HG02588 (cell line): ENCODE results near the gene BLOC1S1.
A peak's percentile ranks its signal among the peaks of the same experiment; 100 is the strongest.

ENCODE experiments used
- ATAC-seq: cut with Tn5 transposase; IDR thresholded peaks from one replicate; pipeline ENCODE4 v1.9.1; 2021; ENCODE audit warnings: mild to moderate bottlenecking, moderate library complexity; ENCODE audit not compliant: unreplicated experiment

Gene BLOC1S1

DNA sequence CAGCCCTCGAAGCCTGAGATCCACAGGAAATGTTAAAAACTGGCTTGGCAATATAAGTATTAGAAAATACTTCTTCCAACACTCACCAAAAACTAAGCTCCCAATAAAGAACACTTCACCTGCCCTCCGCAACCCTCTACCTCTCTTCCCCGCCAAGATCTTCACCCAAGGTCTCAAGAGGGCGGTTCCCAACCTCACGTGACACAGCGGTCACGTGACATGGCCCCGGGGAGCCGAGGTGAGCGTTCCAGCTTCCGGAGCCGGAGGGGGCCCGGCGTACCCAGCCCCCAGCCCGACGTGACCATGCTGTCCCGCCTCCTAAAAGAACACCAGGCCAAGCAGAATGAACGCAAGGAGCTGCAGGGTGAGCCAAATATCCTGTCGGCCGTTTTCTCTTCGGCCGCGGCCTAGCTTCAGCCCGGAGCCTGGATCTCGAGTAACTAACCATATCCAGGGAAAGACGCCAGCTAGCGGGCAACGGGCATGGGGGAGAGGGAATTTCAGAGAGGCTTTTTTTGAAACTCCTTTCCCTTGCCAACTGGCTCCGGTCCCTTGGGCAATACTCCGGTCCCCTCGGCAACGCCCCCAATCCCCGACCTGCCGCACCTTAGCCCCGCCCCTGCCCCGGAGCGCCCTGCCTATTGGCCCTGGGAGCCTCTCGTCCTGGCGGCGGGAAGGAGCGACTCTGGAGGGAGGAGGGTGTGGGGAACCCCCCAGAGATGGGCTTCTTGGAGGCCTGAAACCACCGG lies at the start of gene BLOC1S1:
Gene BLOC1S1, plus strand, starts transcription at position 214 of the 749 bp plus-strand sequence. Its CDS starts 6 bp downstream, at position 220.
- ATAC-seq: peak; percentile 94

DNA sequence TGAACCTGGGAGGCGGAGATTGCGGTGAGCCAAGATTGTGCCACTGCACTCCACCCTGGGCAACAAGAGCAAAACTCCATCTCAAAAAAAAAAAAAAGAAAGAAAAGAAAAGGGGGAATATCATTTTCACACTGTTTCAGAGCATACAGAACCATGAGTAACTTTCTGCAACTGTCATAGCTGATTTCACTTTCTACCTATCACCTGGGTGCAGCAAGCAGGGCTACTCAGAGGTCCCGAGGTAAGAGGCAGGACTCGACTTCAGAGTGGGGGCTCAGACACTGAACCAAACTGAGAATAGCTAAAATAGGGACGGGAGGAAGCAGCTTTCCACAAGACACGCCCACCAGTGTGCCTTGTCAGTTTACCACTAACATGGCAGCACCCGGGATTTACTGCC lies 49.3 kb upstream of the BLOC1S1 start:
- no peak for ATAC-seq

DNA sequence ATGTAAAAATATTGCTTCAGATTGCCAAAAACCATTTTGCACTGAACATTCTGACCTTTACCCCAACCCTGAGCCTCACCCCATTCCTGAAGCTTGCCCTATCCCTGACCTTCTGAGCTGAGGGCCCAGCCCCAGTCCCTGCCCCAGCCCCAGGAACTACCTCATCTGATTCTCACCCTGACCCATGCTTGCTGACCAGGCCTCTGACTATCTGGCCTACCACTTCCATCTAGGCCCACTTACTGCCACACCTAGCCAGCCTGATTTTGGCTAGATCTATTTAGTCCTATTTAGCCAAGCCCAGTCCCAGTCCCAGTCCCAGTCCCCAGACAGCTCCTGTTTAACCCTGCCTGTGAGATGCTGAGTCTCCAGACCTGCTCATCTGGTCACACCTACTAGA lies 45.6 kb upstream of the BLOC1S1 start:
- ATAC-seq: no peak

DNA sequence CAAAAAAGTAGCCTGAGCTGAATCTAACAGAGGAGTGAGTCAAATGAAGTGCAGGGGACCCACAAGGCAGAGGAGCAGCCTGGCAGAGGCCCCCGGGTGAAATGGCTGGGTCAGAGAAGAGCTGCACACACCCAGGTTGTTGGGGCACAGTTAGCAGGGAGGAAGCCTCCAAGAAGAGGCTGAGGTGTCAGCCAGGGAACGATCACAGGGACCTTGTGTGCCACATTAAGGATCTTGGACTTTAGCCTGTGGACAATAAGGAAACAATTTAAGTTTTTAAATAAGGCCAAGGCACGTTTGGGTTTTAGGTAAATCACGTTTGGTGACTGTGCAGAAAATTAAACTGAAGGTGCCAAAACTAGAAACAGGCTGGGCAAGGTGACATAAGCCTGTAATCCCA lies 44.1 kb upstream of the BLOC1S1 start:
- ATAC-seq: no peak

DNA sequence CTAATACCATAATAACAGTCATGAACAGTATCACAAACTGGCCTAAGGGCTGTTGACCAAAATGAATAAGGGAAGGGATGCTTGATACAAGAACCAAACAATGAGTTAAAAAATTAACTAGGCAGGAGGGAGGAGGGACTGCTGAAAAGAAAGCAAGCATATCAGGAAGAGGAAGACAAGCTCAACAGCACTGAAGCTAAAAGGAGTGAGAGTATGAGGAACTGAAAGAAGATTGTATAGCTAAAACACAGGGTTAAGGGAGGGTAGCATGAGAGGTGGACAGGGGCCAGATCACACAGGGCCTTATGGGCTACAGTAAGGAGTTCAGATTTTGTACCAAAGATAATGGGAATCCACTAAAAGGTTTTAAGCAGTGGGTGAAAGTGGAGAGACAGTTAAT lies 42.2 kb upstream of the BLOC1S1 start:
- peak; percentile 95 for ATAC-seq

DNA sequence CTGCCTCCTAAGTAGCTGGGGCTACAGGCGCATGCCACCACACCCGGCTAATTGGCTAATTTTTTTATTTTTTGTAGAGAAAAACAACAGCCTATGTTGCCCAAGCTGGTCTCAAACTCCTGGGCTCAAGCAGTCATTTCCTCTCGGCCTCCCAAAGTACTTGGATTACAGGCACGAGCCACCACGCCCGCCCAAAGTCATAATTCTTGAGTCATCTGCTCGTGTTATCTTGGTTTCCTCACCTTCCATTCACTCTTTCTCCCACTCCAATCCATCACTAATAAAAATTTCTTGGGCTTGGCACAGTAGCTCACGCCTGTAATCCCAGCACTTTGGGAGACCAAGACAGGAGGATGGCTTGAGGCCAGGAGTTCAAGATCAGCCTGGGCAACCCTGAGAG lies 40.2 kb upstream of the BLOC1S1 start:
- ATAC-seq: no peak

DNA sequence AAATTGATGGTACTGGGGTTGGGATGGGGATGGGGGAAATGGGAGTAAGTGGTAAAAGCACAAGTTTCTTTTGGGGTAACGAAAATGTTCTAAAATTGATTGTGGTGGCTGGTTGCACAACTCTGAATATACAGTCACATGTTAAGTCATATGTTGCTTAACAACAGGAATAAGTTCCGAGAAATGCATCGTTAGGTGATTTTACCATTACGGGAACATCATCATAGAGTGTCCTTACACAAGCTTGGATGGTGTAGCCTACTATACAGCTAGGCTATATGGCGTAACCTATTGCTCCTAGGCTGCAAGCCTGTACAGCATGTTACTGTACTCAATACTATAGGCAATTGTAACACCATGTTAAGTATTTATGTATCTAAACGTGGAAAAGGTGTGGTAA lies 39.1 kb upstream of the BLOC1S1 start:
- no peak for ATAC-seq

DNA sequence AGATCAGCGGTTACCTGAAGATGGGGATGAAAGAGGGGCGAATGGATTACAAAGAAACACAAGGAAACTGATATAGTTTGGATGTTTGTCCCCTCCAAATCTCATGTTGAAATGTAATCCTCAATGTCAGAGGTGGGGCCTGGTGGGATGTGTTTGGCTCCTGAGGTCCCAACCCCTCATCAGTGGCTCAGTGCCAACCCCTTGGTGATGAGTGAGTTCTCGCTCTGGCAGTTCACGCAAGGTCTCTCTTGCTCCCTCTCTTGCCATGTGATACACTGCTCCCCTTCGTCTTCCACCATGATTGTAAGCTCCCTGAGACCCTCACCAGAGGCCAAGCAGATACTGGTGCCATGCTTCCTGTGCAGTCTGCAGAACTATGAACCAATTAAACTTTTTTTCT lies 36.2 kb upstream of the BLOC1S1 start:
- no peak for ATAC-seq

DNA sequence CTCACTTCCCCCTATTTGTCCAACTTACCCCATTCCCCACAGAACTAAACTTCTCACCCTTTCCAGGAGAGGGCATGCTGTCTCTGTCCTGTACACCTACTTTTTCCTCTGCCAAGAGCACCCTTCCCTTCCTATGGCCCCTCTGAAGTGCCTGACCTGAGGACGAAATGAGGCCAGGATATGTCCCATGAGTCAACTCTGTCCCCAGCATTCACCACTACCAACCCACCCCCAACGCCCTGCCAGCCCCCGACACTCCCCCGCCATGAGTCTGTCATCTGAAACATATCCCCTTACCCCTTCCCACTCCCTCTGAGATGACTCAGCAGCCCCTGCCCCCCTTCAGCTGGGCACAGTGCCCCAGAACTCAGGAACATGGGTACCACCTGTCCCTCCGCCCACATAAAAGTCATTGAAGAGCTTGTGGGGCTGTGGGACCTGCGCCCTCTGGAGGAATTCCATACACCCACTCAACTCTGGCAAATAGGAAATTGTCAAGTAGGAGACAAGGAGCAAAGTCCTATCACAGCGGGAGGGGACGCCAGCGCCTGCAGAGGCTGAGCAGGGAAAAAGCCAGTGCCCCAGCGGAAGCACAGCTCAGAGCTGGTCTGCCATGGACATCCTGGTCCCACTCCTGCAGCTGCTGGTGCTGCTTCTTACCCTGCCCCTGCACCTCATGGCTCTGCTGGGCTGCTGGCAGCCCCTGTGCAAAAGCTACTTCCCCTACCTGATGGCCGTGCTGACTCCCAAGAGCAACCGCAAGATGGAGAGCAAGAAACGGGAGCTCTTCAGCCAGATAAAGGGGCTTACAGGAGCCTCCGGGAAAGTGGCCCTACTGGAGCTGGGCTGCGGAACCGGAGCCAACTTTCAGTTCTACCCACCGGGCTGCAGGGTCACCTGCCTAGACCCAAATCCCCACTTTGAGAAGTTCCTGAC lies 34.4 kb upstream of the BLOC1S1 start:
- no peak for ATAC-seq

DNA sequence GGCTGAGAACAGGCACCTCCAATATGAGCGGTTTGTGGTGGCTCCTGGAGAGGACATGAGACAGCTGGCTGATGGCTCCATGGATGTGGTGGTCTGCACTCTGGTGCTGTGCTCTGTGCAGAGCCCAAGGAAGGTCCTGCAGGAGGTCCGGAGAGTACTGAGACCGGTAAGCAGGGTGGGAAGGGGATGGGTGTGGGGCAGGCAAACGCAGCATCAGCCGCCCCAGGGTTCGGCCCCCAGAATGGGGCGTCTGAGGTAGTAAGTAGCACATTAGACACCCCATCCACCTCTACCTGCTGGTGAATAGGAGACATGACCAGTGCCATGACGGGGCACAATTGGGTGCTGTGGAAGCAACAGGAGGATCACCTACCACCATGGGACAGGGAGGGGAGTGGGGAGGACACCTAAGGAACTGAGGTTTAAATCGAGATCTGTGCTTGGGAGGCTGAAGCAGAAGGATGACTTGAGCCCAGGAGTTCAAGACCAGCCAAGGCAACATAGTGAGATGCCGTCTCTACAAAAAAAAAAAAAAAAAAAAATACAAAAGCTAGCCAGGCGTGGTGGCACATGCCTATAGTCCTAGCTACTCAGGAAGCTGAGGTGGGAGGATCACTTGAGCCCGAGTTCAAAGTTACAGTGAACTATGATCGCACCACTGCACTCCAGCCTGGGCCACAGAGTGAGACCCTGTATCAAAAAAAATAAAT lies 33.6 kb upstream of the BLOC1S1 start:
- no peak for ATAC-seq

DNA sequence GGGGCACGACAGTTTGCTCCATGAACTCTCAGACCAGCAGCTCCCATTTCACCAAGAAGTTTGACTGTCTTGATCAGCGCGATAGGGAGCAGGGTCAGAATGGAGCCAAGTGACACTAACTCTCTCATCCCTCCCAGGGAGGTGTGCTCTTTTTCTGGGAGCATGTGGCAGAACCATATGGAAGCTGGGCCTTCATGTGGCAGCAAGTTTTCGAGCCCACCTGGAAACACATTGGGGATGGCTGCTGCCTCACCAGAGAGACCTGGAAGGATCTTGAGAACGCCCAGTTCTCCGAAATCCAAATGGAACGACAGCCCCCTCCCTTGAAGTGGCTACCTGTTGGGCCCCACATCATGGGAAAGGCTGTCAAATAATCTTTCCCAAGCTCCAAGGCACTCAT lies 32.2 kb upstream of the BLOC1S1 start:
- ATAC-seq: no peak

DNA sequence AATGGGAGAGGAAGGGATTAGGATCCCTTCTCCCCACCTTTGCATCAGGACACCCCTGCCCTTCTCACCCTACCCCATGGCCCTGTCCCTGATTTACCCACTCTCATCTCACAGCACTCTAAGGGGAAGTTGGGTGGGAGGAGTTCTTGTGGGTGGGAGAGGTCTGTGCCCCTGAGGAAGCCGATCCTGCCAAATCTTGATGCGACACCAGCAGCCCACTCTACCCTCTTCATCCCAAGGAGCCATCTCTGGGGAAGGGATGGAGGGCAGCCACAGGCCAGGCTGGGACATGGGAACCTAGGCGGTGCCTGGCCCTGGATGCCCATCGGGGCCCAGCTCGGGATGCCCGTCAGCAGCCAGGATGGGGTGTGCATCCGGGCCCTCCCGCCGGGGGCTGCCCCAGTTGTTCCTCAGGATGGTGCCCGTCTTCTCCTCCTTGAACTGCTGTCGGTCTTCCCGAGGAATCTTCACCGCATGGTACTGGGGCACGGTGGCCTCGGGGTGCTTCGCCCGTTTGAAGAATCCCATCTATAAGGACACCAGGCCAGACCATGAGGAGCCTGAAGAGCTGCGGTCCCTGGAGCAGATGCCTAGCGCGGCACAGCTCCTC lies 31.0 kb upstream of the BLOC1S1 start:
- no peak for ATAC-seq

DNA sequence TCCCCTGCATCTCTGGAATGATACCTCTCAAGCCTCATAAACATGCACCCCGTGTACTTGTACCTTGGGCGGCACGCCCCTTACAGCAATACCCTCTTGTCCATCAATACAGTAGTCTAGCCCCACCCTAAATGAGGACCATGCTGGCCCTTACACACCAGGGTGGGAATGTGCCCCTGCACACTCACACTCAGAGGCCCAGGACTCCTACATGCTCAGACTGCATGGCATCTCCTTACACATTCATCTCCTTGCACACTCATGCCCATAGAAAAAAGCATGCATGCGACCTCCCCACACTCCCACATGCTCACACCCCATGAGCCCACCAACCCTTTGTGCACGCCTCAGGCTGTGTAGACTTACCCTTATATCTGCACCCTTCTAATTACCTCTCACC lies 30.2 kb upstream of the BLOC1S1 start:
- no peak for ATAC-seq

DNA sequence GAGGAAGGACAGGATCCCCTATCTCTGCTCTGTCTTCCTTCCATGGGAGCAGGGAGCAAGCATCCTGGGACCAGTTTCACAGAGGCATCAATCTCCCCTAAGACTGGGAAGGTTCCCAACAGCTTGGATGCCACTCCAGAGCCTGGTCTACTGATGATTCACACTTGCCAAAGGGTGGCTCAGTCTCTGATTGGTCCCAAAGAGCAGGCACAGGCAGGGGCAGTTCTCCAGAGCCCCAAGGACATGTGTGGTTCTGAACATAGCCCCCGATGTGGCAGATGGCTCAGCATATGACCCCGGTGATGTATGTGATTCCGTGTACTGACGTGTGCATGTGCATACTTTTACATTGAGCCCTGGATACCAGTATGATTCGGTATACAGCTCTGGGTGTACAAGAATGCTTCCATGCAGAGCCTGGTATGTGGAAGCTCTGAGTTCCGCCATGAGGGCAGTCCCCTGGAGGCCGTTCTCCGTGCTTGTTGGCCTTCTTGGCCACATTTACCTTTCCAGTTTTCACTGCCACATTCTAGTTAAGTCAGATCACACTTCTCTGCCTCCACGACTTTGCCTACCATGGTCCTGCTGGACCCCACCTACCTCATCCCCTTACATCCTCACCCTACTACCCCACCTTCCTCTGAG lies 29.4 kb upstream of the BLOC1S1 start:
- ATAC-seq: no peak

DNA sequence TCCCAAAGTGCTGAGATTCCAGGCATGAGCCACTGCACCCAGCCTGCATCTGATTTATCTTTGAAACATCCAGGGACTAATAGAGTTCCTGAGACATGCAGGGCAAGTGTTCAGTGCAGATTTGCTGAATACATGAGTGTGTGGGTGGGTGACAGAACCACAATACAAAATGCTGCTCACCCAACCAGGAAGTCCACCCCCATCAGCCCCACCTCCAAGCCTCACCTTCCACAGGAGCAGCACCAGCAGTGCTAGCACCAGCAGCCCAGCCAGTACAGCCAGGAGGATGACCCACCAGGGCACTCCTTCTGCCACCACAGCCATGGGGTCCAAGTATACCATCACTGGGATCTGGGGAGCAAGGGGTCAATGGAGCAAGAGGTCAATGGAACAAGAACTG lies 28.1 kb upstream of the BLOC1S1 start:
- peak; percentile 54 for ATAC-seq

DNA sequence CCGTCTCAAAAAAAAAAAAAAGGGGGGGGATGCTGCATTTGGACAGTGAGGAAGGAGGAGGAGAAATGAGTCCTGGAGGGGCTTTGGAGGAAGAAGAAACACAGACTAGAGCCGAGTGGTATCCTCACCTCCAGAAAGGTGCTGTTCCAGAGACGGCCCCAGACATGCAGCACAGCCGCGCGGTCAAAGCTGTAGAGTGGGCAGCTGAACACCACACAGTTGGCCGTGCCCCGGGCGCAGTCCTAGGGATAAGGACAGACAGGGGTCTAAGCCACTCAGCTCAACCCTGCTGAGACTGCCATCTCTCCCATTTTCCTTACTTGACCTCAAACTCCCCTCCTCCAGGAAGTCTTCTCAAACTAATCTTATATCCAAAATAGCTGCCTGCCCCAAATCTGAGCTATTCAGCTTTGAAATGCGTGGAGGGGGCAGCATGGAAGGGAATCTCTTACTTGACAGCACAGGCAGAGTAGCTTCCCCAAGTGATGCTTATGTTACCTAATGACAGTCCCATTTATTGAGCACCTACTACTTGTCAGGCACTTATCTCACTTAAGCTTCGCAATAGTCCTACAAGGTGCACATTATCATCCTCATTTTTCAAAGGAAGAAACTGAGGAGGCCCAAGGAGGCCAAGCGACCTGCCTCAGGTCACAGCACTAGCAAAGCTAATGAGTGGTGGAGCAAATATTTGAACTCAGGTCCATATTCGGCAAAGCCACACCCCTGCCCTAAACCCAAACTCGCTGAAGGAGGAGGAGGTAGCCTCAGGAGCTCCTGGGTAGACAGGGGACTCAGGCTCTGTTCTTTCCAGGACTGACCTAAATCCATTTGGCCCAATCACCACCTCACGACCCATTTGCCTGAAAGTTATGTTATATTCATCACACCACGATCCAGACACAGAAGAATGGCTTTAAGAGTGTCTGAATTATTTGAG lies 26.9 kb upstream of the BLOC1S1 start:
- ATAC-seq: no peak

DNA sequence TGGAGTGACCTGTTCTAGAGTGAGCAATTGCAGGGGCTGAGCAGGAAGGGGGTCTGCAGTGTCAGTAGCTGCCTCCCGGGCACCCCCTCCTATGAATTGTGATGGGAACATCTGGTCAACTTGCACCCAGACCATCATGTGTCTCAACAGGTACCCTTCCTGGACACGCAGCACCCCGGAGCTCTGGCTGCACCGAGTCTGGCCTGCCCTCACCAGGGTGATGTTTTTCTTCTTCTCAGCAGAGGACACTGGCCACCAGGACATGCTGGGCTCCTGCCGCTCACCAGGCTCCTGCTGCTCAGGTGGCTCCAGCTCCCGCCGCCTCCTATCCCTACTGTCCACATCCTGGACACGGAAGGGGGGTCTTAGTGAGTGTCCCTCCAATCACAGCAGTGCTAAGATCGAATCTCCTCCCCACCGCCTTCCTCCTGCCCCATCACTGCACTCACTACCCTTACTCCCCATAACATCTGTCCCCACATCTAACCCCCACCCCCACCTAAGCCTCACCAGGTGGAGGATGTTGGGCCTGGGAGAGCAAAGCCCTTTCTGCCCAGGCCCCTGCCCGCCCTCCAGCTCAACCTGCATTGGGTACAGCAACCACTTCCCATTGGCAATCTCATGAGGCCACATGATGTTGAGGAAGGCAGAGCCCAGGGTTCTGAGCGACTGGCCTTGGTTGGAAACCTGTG lies 23.1 kb upstream of the BLOC1S1 start:
- no peak for ATAC-seq

DNA sequence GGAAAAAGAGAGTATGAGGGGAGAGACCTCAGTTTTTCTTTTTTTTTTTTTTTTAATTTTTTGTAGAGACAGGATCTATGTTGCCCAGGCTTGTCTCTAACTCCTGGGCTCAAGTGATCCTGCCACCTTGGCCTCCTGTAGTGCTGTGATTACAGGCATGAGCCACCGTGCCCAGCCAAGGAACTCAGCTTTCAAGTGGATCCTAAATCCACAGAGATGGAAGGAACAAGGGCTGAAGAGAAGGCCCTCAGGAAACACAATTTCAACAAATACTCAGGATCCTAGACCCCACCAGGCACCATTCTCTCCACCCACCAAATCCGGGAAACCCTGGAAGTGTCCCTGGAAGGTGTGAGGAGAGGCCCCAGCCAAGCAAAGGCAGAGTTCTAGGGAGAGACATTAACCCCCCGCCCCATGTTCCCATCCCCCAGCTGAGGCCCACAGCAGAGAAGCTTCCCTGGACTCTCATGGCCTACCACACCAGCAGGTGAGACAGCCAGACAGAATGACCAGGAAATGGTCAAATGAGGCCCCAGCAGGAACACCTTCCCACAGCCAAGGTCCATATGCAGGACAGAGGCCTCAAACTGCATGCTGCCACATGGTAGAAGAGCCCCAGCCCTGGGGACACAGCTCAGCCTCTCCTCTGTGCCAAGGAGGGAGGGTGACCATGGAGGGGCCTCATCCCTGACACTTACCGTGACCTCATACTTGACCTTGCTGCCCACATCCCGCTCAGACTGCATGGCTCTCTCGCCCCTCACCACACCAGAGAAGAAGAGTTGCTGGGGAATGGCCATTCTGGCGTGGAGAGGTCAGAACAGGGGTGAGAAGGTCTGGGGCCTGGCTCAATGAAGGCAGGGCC lies 22.3 kb upstream of the BLOC1S1 start:
- ATAC-seq: no peak
